ENCODE results near the gene ITGAL.
A peak's percentile ranks its signal among the peaks of the same experiment; 100 is the strongest.

The ITGAL gene

DNA sequence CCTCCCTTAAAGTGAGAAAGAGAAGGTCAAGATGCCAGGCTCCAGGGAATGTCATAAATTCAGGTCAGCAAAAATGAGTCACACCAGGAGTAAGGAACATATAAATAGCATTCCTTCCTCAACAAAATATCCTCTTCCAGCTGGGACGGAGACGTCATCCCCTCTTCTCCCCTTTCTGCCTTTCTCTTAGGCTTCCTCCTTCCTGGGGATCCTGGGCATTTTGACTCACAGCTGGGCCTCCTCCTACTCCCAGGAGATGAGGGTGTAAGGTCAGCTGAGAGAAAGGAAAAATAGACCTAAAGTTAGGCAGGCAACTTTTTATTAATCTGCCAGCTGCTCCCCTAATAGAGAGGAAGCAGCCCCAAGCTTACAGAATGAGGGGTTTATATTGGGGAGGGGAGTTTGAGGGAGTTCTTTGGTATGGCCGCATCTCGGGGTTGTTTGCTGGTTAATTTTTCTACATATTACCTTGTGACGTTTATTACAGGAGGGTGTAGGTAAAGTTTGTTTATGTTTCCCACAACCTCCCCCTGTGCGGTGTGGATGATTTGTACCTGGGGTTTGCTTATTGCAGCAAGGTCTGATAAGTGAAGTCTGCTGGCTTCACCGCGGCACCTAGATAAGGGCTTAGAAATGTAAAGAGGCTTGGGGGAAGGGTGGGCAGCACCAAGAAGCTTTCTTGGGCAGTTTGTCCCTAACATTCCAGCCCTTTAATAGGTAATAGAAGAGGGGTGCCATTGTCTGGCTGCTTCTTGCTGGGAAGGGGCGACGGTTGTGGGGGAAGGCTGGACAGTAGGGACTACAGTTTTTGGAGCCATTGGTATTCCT lies 69.2 kb downstream of the ITGAL start:
- no peak for FAIRE-seq

GRCh38 chr16:30543067-30543466 lies 70.5 kb downstream of the ITGAL start:
- DNase-seq (ENCODE audit: low spot score) (no peak), FAIRE-seq (no peak)

More for the DNA sequence above, 69.2 kb downstream of the ITGAL start:
- DNase-seq (ENCODE audit: low spot score): peak; percentile 33

- FAIRE-seq: no peak
- DNase-seq (ENCODE audit: low spot score): no peak
These were observed 73.6 kb downstream of the ITGAL start for GRCh38 chr16:30546115-30546514.

- no peak for FAIRE-seq
- DNase-seq (ENCODE audit: low spot score): no peak
These were observed 76.1 kb downstream of the ITGAL start for GRCh38 chr16:30548416-30549253.

DNA sequence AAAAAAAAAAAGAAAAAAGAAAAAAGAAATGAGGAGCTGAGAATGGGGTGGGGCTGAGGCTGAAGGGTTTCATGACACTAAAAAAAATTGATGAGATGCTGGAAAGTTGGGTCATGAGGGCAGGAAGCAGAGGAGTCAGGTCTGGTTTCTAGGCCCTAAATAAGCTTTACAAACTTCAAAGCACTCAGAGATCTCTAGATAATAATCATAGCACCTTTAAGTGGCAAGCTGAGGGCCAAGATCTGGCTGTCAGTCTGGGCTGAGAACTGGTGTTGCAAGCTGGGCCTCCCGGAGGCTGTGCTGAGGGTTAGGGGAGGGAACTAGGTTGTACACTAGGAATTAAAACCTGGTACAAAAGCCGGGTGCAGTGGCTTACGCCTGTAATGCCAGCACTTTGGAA lies 79.2 kb downstream of the ITGAL start:
- no peak for DNase-seq (ENCODE audit: low spot score)
- FAIRE-seq: no peak

GRCh38 chr16:30552956-30553355 lies 80.4 kb downstream of the ITGAL start:
- DNase-seq (ENCODE audit: low spot score) (no peak), FAIRE-seq (no peak)

DNA sequence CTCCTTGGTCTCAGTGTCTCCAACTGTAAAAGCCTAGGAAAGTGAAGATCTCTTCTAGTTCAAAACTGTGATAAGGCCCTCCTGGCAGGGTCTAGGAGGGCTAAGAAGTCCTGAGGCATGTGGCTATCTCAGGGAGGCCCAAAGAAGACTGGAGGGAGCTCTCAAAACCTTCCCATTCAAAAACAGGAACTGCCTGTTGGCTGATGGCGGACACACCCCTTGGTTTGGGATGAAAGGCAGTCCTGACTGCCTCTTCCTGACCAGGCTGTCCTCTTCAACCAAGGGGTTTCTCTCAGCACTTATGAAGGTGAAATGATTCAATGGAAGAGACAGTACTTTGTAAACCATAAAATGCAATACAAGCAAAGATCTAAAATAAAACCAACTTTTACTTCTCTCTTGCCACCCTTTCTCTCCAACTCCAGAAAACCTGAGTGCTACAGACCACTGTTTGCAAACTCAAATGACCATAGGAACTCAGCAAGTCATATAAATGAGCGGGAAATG lies 80.9 kb downstream of the ITGAL start:
- no peak for DNase-seq (ENCODE audit: low spot score)
- FAIRE-seq: no peak

GRCh38 chr16:30554557-30555314 lies 82.2 kb downstream of the ITGAL start:
- no peak for FAIRE-seq

DNA sequence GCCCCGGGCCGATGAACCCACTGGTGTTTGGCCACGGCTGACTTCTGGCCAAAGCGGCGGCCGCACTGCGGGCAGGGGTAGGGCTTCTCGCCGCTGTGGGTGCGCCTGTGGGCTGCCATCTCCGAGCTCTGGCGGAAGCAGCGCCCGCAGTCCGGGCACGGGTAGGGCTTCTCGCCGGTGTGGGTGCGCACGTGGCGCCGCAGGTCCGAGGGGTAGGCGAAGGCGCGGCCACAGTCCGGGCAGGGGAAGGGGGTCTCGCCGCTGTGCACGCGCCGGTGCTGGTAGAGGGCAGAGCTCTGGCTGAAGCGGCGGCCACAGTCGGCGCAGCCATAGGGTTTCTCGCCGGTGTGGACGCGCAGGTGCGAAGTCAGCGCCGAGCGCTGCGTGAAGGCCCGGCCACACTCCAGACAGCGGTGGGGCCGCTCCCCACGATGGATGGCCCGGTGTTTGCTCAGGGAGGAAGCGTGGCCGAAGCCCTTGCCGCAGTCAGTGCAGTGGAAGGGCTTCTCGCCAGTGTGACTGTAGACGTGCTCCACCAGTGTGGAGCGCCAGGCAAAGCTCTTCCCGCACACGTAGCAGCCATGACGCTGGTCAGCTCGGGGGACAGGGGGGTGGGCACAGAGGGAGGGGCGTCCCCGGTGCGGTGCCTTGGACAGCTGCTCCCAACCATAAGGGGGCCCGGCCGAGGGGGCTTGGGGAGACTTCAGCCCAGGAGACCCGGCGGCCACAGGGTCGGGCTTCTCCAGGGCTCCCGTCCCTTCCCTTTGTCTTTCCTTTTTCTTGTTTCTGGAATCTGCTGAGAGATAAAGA lies 83.0 kb downstream of the ITGAL start:
- FAIRE-seq: no peak
- no peak for DNase-seq (ENCODE audit: low spot score)

More at GRCh38 chr16:30554557-30555314, 82.2 kb downstream of the ITGAL start:
- DNase-seq (ENCODE audit: low spot score): no peak

DNA sequence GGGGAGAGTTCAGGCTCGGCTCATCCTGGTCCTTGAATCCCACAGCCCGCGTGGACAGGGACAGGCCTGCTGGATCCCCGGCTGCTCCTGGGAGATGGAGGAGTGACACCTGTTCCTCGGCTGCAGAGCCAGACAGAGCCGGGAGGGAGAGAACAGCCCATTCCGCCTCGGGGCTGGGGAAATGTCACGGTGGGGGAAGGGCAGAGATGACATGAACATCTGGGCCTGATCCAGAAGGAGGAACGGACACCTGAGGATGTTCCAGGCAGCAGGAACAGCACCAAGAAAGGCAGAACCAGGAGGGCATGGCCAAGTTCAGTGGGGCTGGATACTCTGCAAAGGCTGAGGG lies 83.6 kb downstream of the ITGAL start:
- FAIRE-seq: no peak
- no peak for DNase-seq (ENCODE audit: low spot score)

DNA sequence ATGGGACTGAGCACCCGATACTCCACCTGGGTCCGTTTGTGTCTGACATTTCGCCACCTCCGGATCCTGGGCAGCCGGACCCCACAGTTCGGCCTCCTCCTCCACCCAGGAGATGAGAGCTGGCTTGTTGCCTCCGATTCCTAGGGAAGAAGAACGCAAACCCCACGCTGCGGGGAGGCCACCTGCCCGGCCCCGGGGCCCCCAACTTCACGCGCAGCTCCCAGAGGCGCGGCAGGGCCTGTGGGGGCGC lies 85.1 kb downstream of the ITGAL start:
- FAIRE-seq (no peak), DNase-seq (ENCODE audit: low spot score) (no peak)

GRCh38 chr16:30557957-30558788 lies 85.6 kb downstream of the ITGAL start, which contains the start of gene ZNF764:
Gene ZNF764 (minus strand): TSS chr16:30558374. CDS start chr16:30558182, 192 bp downstream.
- no peak for FAIRE-seq

DNA sequence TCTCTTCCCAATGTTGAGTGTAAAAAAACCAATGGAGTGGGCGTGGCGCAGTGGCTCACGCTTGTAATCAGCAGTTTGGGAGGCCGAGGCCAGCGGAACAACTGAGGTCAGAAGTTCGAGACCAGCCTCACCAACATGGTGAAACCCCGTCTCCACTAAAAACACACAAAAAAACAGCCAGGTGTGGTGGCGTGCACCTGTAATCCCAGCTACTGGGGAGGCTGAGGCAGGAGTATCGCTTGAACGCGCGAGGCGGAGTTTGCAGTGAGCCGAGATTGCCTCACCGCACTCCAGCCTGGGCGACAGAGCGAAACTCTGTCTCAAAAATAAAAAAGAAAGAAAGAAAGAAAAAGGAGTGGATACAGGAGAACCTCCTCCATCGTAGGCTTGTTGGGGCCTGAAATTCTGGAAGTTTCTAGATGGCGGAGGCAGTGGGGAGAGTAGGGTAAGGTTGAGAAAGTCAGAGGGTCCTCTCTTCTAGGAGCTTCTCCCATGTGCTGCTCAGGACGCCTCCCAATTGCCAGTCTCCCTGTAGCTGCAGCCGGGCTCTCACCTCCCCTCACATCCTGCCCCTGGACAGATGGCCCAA lies 86.3 kb downstream of the ITGAL start:
- FAIRE-seq: no peak
- DNase-seq (ENCODE audit: low spot score): no peak

More at GRCh38 chr16:30557957-30558788, 85.6 kb downstream of the ITGAL start, which contains the start of gene ZNF764:
- peak; percentile 93 for DNase-seq (ENCODE audit: low spot score)

- FAIRE-seq: no peak
- DNase-seq (ENCODE audit: low spot score): no peak
These were observed 87.1 kb downstream of the ITGAL start for GRCh38 chr16:30559690-30560089.

DNA sequence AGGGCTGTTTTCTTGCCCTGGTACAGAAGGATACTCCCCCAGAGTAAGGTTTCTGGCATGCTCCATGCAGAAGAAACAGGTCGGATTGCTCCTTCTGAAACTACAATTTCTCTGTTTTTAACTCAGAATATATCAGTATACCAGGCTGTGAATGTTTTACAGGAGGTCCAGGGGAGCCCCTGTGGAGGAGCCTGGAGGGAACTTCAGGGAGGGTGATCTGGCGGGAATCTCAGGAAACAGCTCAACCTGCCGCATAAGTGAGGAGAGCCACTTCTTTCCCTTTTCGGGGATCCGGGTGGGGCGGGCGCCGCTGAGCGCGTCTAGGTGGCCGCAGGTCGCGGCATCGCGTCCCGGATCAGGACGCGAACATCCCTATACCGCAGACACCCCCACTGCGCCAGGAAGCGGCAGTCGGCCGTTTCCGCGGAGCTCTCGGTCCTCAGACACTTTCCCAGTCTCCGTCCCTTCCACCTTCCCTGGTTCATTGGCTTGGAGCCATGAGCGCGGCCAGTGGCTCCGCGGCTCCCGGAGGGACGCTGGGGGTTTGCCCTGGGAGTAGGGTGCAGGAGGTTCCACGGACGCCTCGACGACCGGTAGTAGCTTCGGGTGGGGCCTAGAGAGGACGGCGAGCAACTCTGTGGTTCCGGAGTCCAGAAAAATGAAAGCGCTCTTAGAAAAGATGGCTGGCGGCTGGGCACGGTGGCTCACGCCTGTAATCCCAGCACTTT lies 88.7 kb downstream of the ITGAL start:
- FAIRE-seq (no peak), DNase-seq (ENCODE audit: low spot score) (no peak)

- no peak for FAIRE-seq
- no peak for DNase-seq (ENCODE audit: low spot score)
These were observed 89.5 kb downstream of the ITGAL start for GRCh38 chr16:30562021-30562420.

DNA sequence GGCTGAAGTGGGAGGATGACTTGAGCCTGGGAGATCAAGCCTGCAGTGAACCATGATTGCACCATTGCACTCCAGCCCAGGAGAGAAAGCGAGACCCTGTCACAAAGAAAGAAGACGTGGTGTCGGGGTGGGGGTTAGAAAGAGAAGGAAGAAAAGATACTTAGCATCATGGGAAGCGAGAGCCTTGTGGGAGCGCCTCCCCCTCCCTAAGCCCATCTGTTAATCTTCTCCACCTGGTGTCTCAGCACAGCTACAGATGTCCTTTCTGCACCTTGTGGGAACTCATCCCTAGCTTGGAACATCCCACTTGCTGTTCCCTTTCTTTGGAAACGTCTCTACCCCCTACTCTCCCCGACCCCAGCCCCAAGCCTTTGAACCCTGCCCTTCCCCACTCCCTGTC lies 93.0 kb downstream of the ITGAL start:
- FAIRE-seq: no peak
- no peak for DNase-seq (ENCODE audit: low spot score)

DNA sequence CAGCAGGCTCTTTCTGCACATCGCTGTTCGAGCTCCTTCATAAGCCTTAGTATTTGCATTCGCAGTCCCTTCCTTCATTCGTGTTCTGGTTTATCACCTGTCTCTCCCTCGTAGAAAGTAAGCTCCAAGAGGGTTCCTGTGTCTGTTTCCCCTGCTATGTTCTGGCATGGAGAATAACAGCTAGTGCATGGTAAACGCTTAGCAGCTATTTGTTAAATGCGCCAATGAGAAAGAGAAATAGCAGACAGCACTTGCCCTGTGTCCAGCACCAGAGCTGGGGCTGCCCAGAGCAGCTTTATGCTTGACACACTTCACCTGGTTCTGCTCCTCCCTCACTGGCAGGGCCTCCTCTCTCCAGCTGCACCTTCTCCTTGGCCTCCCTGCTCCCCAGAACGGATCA lies 93.4 kb downstream of the ITGAL start:
- DNase-seq (ENCODE audit: low spot score) (no peak), FAIRE-seq (no peak)

- DNase-seq (ENCODE audit: low spot score) (no peak), FAIRE-seq (no peak)
These were observed 94.0 kb downstream of the ITGAL start for GRCh38 chr16:30566531-30566930.

All from urothelium cell line (cell line).